A673 (cell line): Measurements from ENCODE around the gene SMIM13. TPM values are rescaled to one million over a fixed set of nuclear protein-coding genes. Genes with fewer than 3 reads are reported as not detected.

Experiments used
- BruUV-seq: library from RNA; stranded (reverse); fragments of 400-500 nt; replicated peaks from 2 replicates; lab custom pipeline; 2021; lab: Mats Ljungman, UMichigan
- CTCF ChIA-PET: fragments of 300-600 bp; sonication (Branson Sonifier 250); formaldehyde crosslinking; loops from one replicate; lab custom pipeline; 2022; ENCODE audit warnings: antibody characterized with exemption; lab: Charles Lee
- POLR2A ChIA-PET: fragments of 300-600 bp; sonication (Branson Sonifier 250); formaldehyde crosslinking; loops from one replicate; lab custom pipeline; 2022; ENCODE audit warnings: antibody characterized with exemption; ENCODE audit not compliant: low non-redundant PET; lab: Charles Lee
- DNase-seq: peaks from one replicate; pipeline ENCODE4 v3.0.0-alpha.2; 2015; ENCODE audit warnings: low spot score
- H3K27ac ChIP-seq: fragments of 200-600 bp; sonication (generic); 2 replicates; pipeline ENCODE4 v1.5.1; 2016; ENCODE audit warnings: mixed run types, low read depth, mild to moderate bottlenecking, mixed read lengths, antibody characterized with exemption, low read length; ENCODE audit not compliant: poor library complexity, severe bottlenecking
- H3K27me3 ChIP-seq: fragments of 200-600 bp; sonication (generic); replicated peaks from 2 replicates; pipeline ENCODE4 v1.6.1; 2017; ENCODE audit warnings: mixed run types, low read depth, mild to moderate bottlenecking, mixed read lengths, antibody characterized with exemption, low read length; ENCODE audit not compliant: insufficient read depth, poor library complexity
- H3K36me3 ChIP-seq: fragments of 200-600 bp; sonication (generic); 2 replicates; pipeline ENCODE4 v1.6.1; 2016; ENCODE audit warnings: mixed run types, mild to moderate bottlenecking, mixed read lengths, antibody characterized with exemption, low read length; ENCODE audit not compliant: insufficient read depth, poor library complexity, severe bottlenecking
- H3K4me1 ChIP-seq: fragments of 200-600 bp; sonication (generic); 2 replicates; pipeline ENCODE4 v1.6.1; 2017; ENCODE audit warnings: mixed run types, mild to moderate bottlenecking, mixed read lengths, antibody characterized with exemption, low read length; ENCODE audit not compliant: insufficient read depth, poor library complexity, severe bottlenecking
- H3K4me3 ChIP-seq: fragments of 200-600 bp; sonication (generic); 2 replicates; pipeline ENCODE4 v1.5.1; 2016; ENCODE audit warnings: low read depth, mixed run types, mild to moderate bottlenecking, mixed read lengths, low read length; ENCODE audit not compliant: poor library complexity, severe bottlenecking
- H3K9me3 ChIP-seq: fragments of 200-600 bp; sonication (generic); 2 replicates; pipeline ENCODE4 v1.6.1; 2016; ENCODE audit warnings: mixed run types, low read depth, mild to moderate bottlenecking, mixed read lengths, antibody characterized with exemption, low read length; ENCODE audit not compliant: poor library complexity, severe bottlenecking
- CTCF ChIP-seq: fragments of 300-800, 200-600 bp; sonication (generic); conservative IDR thresholded peaks from 2 replicates; pipeline ENCODE4 v1.5.1; 2017; ENCODE audit warnings: low read depth, mild to moderate bottlenecking, antibody characterized with exemption, low read length, moderate library complexity, mixed read lengths
- EZH2 ChIP-seq: fragments of 200-600 bp; sonication (generic); IDR thresholded peaks from 2 replicates; pipeline ENCODE4 v1.6.1; 2017; ENCODE audit warnings: borderline replicate concordance, low read depth, mild to moderate bottlenecking, mixed read lengths, antibody characterized with exemption, low read length; ENCODE audit not compliant: poor library complexity, severe bottlenecking
- intact Hi-C: fragments of 100-400 bp; cut with micrococcal nuclease; formaldehyde crosslinking; loops from one replicate; pipeline ENCODE4 v1.10.0; 2022; ENCODE audit not compliant: unreplicated experiment
- total RNA-seq: library from RNA; stranded (reverse); gene quantifications from 2 replicates; pipeline ENCODE4 v1.2.3, GENCODE V29; 2021

The SMIM13 gene
- total RNA-seq, 1 experiment from 2014 or later: 18.9 TPM

- BruUV-seq: no TSS peak
- POLR2A ChIA-PET: no interaction called here
- intact Hi-C loops: no loop called here
- no peak for DNase-seq
- no peak overlapping the region for H3K27ac ChIP-seq
- H3K4me1 ChIP-seq: no peaks in the 10 kb centered on the region
- H3K27me3 ChIP-seq: no peaks in the 10 kb centered on the region
- no peaks in the 10 kb centered on the region for H3K9me3 ChIP-seq
- CTCF ChIA-PET: no interaction called here
- H3K36me3 ChIP-seq: no peaks in the 10 kb centered on the region
- no peak overlapping the region for H3K4me3 ChIP-seq
- TF ChIP-seq EZH2: no peak
- no peak for TF ChIP-seq CTCF
Measured at GRCh38 chr6:11062083-11062482, 31.6 kb upstream of the SMIM13 start.

- BruUV-seq: no TSS peak
- Histone ChIP-seq H3K9me3 (no peaks in the 10 kb centered on the region), H3K27me3 (no peaks in the 10 kb centered on the region), H3K4me1 (no peaks in the 10 kb centered on the region), H3K27ac (no peak overlapping the region), H3K36me3 (no peaks in the 10 kb centered on the region), H3K4me3 (no peak overlapping the region)
- no peak for DNase-seq
- TF ChIP-seq CTCF: no peak
- no peak for TF ChIP-seq EZH2
- intact Hi-C loops: no loop called here
- ChIA-PET POLR2A (no interaction called here), CTCF (no interaction called here)
Measured at GRCh38 chr6:11062715-11063114, 30.9 kb upstream of the SMIM13 start.

- POLR2A ChIA-PET: no interaction called here
Measured at GRCh38 chr6:11064836-11065235, 28.8 kb upstream of the SMIM13 start.

More at GRCh38 chr6:11064836-11065235, 28.8 kb upstream of the SMIM13 start:
- intact Hi-C loops: loop anchor here (5.0 kb wide), 1 partner anchor 588 kb away; no protein-coding TSS in a partner anchor
- Histone ChIP-seq H3K36me3 (no peaks in the 10 kb centered on the region), H3K9me3 (no peaks in the 10 kb centered on the region), H3K27me3 (no peaks in the 10 kb centered on the region), H3K27ac (no peak overlapping the region), H3K4me1 (no peaks in the 10 kb centered on the region), H3K4me3 (no peak overlapping the region)
- TF ChIP-seq CTCF: no peak
- TF ChIP-seq EZH2: no peak
- no TSS peak for BruUV-seq
- CTCF ChIA-PET: no interaction called here
- peak; percentile 45 for DNase-seq
